Measurements from ENCODE around the gene METTL24.
"Not testable (repeated sequence)": the region's sequence is repeated elsewhere in the genome, so short reads cannot be mapped to it uniquely, and the experiment has no call there.

METTL24 gene

DNA sequence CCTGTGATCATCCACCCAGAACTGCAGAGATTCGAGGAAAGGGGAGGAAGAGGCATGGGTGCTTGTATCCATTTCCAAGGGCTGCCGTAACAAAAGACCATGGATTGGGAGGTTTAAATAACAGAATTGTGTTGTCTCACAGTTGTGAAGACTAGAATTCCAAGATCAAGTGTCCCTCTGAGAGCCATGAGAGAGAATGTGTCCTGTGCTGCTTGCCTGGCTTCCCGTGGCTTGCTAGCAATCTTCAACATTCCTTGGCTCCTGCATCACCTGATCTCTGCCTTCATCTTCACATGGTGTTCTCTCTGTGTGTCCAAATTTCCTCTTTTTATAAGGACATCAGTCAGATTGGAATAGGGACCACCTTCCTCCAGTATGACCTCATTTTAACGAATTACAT, 108.1 kb downstream of the METTL24 start:
- no peak for DNase-seq

DNA sequence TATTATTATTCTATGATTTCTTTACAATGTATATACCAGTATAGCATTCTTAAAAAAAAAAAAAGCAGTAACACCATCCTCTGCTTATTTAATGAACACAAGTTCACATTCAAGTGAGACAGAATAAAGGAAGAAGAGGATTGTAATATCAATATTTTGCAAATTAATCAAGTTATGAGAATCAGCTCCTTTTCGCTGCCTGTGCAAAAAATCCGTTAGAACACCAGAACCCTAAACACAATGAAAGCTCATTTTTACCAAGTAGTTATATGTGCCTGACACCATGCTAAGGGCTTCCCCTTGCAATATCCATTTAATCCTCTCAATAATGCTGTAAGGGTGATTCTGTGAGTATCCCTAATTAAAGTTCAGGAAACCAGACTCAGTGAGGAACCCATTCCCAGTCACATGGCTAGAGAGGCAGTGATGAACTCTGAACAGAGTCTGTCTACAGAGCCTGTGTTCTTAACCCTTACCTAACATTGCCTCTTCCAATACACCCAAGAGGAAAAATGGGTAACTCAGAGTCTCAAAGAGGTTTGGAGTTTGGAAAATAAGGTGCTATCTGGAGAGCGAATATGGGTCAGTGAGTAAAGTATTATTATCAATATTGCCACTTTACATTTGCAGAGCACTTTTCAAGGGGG, 111.1 kb downstream of the METTL24 start:
- DNase-seq = no peak

GRCh38 chr6:110246378-110246777, 111.8 kb downstream of the METTL24 start:
- no peak for DNase-seq

DNA sequence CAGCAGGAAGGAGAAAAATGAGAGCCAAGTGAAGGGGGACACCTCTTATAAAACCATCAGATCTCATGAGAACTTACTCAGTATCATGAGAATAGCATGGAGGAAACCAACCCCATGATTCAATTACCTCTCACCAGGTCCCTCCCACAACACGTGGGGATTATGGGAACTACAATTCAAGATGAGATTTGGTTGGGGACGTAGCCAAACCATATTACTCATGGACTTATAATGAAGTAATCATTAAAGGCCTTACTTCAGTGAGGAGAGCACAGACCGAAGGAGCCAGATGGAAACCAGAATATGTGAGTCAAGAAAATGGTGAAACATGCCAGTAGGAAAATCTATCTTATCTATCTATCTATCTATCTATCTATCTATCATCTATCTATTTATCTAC, 113.5 kb downstream of the METTL24 start:
- DNase-seq = not testable (repeated sequence)

DNA sequence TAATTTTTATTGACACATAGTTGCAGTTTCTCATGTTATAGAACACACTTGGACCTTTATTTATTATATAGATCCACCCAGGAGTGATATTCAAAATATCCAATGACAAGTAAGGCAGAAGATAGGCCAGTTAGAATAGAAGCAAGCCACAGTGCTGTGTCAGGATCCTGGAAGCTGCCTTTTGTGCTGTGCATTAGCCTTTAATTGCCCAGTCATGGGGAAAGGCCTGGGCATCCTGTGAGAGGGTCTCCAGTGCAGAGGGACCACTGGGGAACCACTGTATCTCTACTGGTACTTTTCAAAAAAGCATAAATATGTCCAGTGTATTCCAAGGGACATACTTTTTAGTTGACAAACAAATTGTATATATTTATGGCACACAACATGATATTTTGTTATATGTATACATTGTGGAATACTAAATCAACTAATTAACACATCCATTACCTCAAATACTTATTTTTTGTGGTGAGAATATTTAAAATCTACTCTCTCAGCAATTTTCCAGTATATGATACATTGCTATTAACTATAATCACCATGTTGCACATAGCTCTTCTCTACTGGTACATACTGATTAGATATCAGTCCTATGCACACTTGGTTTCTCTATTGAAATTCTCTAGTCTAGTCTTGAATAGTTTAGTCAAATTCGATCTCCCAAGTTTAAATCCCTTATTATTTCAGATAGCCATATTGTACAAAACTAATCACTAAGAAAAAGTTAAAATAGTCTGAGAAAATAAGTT, 118.4 kb downstream of the METTL24 start:
- no peak for DNase-seq

GRCh38 chr6:110236007-110236406, 122.1 kb downstream of the METTL24 start:
- not testable (repeated sequence) for DNase-seq

GRCh38 chr6:110233770-110234374, 124.3 kb downstream of the METTL24 start:
- no peak for DNase-seq

DNA sequence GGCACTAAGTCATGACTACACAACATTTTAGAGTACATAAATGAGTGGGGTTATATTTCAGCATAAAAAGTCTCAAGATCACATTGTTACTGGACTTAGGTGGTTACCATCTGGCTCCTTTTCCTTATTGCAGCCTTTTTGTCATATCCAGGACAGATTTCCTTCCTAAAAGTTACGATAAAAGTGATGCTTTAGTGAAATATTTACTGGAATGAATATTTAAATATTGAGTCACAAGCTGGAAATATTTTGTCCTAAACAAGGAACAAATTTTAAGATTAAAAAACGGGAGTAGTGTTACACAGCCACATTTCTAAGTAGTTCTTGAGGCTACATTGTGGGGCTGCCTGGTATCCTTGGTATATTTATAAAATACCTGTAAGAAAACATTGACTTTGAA, 125.7 kb downstream of the METTL24 start:
- DNase-seq = no peak

GRCh38 chr6:110226261-110226660, 131.9 kb downstream of the METTL24 start:
- DNase-seq = no peak

DNA sequence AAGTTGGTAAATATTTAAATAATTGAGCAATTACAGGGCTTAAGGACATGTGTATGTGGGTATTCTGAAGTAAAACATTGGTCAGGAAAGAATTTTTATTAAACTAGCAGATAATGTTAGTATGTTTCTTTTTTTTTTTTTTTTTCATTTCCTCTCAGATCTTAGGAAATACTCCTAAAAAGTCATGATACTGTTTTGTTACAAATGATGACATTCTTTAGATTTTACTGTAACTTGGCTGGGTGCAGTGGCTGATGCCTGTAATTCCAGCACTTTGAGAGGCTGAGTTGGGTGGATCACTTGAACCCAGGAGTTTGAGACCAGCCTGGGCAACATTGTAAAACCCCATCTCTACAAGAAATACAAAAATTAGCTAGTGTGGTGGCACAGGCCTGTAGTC, 136.4 kb downstream of the METTL24 start:
- no peak for DNase-seq

GRCh38 chr6:110217266-110217665, 140.9 kb downstream of the METTL24 start:
- no peak for DNase-seq

- DNase-seq = no peak
These were observed 142.0 kb downstream of the METTL24 start for GRCh38 chr6:110216140-110216539.

GRCh38 chr6:110214338-110214737, 143.8 kb downstream of the METTL24 start:
- DNase-seq = no peak

DNA sequence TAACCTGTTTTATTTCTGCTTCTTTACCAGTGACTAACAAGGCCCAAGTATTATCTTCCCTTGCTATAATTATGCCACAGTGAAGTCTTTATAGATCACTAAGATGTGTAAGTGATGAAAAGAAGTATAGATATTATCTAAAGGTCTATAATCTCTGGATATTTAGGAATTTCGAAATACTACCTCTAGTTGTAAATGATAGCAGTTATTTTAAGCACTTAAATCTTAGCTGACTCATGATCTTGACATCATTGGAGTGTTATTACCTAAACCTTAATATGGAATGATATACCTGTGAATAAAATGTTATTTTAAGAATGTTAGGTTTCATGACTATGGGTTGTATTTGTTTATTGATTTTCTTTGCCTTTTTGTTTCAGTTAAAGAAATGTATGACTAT, 146.4 kb downstream of the METTL24 start:
- no peak for DNase-seq

- DNase-seq = no peak
These were observed 150.5 kb downstream of the METTL24 start for GRCh38 chr6:110207652-110208051.

DNA sequence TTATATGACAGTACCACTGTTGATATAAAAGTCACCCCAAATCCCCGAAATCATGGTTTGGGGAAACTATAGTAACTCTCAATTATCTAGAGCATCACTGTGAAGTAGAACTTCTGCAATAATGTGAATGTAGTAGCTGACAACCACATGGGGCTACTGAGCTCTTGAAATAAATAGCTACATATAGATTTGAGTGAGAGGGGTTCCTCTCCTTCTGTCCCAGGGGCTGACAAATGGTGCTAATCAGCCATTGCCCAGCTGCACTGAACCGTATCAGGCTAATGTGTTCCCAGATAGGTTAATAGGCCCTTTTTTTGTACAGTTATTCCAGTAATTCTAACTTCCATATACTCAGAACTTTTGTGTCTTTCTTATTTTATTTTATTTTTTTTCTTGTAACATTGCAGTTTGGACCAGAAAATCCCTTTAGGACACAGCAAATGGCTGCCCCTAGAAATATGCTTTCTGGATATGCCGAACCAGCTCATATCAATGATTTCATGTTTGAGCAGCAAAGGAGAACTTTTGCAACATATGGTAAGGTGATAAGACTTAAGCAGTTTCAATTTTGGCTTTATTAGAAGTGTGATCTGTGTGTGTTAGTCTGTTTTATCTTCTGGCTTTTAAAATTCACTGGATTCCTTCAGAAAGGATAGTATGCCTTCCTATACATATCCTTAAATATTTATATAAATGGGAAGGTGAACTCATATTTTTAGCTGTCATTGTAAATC, 156.8 kb downstream of the METTL24 start:
- DNase-seq = no peak

- DNase-seq = no peak
These were observed 159.6 kb downstream of the METTL24 start for GRCh38 chr6:110198561-110198960.

GRCh38 chr6:110196874-110197273, 161.3 kb downstream of the METTL24 start:
- no peak for DNase-seq

GRCh38 chr6:110195639-110196038, 162.5 kb downstream of the METTL24 start:
- no peak for DNase-seq

All from NCI-H2171 (cell line).